T-helper 9 cell (primary cell): Measurements from ENCODE around the gene DIP2C.
"Not testable (repeated sequence)": the region's sequence is repeated elsewhere in the genome, so short reads cannot be mapped to it uniquely, and the experiment has no call there.

Source experiments
- DNase-seq: peaks from one replicate; pipeline ENCODE4 v3.0.0-alpha.2; 2020
- total RNA-seq, 2 donors: gene quantifications; one replicate each; lab custom pipeline; 2026; lab: John Stamatoyannopoulos, UW

Gene DIP2C
- total RNA-seq = 9.2 to 9.4 reads per million in 2 donors

DNA sequence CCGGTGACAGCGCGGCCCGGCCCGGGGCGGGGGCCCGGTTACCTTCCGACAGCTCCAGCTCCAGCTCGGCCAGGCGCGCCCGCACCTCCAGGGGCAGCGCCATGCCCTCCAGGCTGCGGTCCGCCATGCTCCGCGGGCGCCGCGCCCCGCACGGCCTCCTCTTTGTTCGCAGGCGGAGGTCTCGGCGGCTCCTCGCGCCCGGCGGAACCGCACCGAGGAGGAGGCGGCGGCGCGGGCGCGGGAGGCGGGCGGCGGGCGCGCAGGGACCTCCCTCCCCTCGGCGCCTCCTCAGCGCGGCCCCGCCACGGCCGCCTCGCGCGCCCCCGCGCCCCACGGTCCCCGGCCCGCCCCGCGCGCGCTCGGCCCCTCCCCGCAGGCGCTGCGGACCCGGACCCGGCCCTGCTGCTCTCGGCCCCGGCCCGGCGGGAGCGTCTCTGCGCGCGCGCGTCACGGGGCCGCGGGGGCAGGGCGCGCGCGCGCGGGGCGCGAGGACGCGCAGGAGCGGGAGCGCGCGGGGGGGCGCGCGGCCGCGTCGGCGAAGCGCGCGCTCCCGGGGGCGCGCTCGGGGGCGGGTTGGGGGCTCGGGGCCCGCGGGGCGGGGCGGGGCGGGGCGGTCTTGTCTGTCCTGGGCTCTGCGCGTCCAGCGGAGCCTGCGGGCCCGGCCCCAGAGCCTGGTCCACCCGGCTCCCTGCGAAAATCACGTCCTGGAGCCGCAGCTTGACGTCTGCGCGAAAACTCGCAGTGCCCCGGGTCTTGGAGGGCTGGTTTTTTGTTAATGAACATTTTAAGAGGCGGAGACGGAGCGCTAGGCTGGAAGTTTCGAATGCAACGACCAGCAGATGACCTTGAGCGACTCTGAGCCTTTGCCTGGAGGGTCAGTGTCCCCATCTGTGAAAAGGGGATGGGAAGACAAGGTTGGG lies at the start of gene DIP2C:
Gene DIP2C (minus strand): TSS at position 217 of the 920 bp plus-strand sequence. CDS start 90 bp downstream, at position 127.
- no peak for DNase-seq

DNA sequence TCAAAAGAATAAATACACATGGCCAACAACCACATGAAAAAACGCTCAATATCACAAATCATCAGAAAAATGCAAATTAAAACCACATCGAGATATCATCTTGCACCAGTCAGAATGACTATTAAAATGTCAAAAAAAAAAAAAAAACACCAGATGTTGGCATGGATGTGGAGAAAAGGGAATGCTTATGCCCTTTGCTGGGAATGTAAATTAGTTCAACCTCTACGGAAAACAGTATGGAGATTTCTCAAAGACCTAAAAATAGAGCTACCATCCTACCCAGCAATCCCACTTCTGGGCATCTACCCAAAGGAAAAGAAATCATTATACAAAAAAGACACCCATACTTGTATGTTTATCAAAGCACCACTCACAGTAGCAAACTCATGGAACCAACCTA lies 45.0 kb upstream of the DIP2C start:
- DNase-seq = no peak

- DNase-seq = no peak
These were observed 43.6 kb upstream of the DIP2C start for GRCh38 chr10:733086-733485.

GRCh38 chr10:729213-729612 lies 39.7 kb upstream of the DIP2C start:
- DNase-seq = no peak

- no peak for DNase-seq
These were observed 39.1 kb upstream of the DIP2C start for GRCh38 chr10:728603-729002.

- DNase-seq = no peak
These were observed 37.8 kb upstream of the DIP2C start for GRCh38 chr10:727162-727790.

- no peak for DNase-seq
These were observed 36.3 kb upstream of the DIP2C start for GRCh38 chr10:725786-726185.

- DNase-seq = no peak
These were observed 35.8 kb upstream of the DIP2C start for GRCh38 chr10:725302-725701.

- no peak for DNase-seq
These were observed 34.5 kb upstream of the DIP2C start for GRCh38 chr10:723973-724372.

GRCh38 chr10:722281-723060 lies 33.0 kb upstream of the DIP2C start:
- DNase-seq = no peak

DNA sequence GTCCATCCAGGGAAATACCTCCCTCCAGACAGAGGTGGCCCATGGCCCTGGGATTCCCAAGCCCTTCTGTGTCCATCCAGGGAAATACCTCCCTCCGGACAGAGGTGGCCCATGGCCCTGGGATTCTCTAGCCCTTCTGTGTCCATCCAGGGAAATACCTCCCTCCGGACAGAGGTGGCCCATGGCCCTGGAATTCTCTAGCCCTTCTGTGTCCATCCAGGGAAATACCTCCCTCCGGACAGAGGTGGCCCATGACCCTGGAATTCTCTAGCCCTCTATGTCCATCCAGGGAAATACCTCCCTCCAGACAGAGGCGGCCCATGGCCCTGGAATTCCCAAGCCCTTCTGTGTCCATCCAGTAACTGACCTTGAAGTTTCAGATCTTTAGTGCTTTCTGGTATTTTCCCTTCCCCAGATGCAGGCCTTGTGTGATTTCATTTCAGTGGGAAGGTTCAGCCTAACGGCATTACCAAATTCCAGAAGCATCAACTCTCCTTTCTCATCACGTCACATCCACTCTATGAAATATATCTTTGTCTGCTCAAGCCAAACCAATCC lies 28.8 kb upstream of the DIP2C start:
- no peak for DNase-seq

DNA sequence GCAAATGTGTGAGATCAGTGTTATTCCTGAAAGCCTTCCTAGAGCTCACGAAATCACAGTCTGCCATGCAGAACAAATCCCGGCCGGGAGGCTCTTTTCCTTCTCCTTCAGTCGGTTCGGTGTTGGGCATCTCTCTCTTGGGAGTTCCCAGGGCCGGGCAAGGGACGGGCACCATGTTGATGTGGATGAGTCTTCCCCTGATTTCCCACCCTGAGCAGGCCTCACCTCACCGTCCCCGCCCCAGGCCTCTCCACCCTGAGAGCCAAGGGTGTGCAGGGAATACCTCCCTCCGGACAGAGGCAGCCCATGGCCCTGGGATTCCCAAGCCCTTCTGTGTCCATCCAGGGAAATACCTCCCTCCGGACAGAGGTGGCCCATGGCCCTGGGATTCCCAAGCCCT lies 28.0 kb upstream of the DIP2C start:
- DNase-seq = no peak

DNA sequence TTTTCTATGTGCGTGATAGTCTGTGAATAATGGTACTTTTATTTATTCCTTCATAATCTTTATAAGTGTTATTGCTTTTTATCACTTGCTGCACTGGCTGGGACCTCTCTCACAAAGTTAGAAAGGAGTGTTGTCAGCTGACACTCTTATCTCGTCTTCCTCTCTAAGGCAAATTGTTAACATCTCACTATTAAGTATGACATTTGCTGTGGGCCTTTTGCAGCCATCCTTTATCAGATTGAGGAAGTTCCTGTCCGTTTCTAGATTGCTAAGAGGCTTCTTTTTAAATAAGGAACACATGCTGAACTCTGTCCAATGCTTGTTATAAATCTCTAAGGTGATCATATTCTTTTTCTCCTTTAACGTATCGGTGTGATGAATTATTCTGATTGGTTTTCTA lies 27.4 kb upstream of the DIP2C start:
- DNase-seq = no peak

- DNase-seq = no peak
These were observed 24.7 kb upstream of the DIP2C start for GRCh38 chr10:714214-714613.

- no peak for DNase-seq
These were observed 23.1 kb upstream of the DIP2C start for GRCh38 chr10:712575-712974.

GRCh38 chr10:712089-712488 lies 22.6 kb upstream of the DIP2C start:
- no peak for DNase-seq

DNA sequence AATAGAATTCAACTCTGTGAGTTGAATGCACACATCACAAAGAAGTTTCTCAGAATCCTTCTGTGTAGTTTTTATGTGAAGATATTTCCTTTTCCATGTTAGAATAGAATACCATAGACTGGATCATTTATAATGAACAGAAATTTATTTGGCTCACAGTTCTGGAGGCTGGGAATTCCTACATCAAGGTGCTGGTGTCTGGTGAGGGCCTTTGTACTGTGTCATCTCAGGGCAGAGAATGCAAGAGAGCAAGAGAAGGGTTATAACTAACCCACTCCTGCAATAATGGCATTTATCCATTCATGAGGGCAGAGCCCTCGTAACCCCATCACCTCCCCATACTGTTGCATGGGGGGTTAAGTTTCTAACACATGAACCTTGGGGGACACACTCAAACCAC lies 18.4 kb upstream of the DIP2C start:
- DNase-seq = no peak

DNA sequence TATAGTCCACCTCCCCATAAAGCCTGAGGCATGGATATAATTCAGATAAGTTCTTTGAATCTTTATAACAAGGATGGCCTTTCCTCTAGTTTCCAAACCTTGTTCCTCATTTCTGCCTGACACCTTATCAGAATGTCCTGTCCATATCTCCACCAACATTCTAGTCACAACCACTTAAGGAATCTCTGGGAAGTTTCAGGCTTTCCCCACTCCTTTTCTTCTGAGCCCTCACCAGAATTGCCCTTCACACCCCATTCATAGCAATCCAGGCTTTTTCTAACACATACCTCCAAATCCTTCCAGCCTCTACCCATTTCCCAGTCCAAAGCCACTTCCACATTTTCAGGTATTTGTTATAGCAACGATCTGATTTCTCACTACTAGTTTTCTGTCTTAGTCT lies 18.0 kb upstream of the DIP2C start:
- DNase-seq = no peak

- DNase-seq = no peak
These were observed 13.7 kb upstream of the DIP2C start for GRCh38 chr10:703118-703517.

GRCh38 chr10:700183-700582 lies 10.7 kb upstream of the DIP2C start:
- DNase-seq = not testable (repeated sequence)

GRCh38 chr10:697097-697875 lies 7.8 kb upstream of the DIP2C start:
- no peak for DNase-seq

GRCh38 chr10:695396-695795 lies 5.9 kb upstream of the DIP2C start:
- DNase-seq = no peak
